NCI-H345 treated with DMSO at 0.1 percent for 48 hours (cell line): ENCODE data around the gene ALDH1A2.
"Not testable (repeated sequence)": the region's sequence is repeated elsewhere in the genome, so short reads cannot be mapped to it uniquely, and the experiment has no call there.

Experiments
- DNase-seq: peaks from one replicate; lab custom pipeline; 2025; ENCODE audit not compliant: unreplicated experiment; lab: John Stamatoyannopoulos, UW

Gene ALDH1A2

DNA sequence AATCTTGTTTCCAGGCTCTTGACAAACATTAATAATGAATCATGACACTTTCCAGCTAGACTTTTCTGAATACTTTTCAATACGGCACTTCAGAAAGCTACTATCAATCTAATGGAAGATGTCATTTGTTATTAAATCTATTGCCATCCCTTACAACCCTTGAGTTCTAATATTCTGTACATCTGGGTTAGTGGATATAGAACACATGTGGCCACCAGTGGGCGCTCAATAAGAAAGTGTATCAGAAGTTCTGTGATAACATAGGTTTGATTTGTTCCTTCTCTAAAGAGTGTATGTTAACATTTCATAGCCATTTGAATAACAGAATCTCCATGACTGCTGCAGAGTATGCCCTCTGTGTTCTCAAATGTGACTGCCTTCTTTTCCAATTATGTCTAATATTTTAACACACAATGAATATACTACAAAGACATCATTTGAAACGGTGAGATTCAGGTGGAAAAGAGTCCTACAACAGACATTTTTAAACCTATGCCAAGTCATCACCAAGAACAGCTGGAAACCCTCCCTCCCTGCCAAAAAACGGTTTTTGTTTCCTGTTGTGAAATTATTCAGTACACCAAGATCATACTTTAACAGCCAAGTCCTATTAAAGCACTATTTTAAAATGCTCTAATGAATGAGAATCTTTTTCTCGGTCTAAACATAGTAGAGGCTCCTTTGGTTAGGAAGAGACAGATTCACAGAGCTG lies 22.2 kb downstream of the ALDH1A2 start:
- no peak for DNase-seq

DNA sequence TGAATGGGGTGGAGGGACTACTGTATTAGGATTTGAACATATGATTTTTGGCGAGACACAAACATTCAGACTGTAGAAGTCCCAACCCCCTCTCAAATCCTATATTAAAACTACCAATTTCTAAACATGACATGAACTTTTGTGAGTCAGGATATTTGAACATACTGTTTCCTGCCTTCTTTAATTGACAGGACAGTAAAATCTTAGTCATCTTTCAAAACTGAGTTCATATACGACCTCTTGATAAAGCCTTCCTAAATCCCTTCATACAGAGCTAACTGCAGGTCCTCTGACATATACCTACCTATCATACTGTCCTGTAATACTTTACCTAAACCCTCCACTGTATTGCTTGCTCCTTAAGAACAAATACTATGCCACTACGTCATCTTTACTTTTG lies 23.5 kb downstream of the ALDH1A2 start:
- DNase-seq = no peak

DNA sequence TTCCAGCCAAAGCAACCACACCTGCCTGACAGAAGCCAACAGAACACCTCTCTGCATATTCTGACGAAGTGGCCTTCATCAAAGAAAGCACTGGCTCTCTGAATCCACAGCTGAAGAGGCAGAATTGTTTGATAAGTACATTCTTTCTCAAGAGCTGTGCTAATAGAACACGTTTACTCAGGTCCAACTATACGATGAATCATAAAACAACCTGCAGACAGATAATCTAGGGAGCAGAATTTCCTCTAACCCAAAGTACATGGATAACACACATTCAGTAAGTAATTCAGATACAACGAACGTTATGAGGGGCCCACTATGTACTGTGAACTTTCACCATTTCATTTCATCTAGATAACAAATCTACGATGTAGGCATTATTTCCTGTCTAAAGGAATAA lies 25.4 kb downstream of the ALDH1A2 start:
- DNase-seq = no peak

DNA sequence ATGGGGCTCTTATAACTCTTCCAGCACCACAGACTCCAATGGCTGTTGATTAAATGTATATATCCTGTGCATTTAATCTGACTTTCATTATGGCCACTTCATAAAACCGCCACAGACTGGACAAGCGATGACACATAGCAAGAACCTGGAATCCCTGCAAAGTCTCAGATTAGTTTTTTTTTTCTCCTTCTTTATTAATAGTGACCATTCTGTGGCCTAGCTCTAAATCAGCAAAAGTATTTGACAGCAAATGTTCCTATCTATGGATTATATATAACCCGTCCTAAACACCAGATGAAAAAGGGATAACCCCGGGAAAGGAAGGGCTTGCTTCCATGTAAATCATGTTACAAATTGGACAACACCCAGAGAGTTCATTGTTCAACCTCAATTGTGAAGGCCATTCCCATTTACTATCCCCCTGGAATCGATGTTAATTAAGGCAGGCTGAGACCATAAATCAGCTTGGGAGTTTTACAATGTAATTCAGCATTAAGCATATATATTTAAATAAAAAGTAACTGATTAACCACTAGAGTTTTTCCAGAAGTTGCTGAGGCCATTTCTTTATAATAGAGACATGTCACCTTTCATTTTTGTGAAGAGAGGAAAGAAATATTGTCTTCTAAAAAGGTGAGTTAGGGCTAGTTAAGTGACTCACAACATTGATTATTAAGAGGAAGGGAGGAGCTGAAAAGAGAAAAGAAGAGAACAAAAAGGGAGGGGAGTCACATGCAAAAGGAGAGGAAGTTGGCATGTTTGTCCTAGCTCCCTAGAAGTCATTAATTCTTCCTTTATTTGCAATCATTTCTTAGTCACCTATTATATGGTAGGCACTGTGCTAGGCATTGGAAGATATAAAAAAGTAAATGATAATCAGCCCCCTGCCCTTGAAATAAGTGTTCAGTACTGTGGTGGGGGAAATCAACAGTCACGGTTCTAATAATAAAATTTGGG lies 26.2 kb downstream of the ALDH1A2 start:
- no peak for DNase-seq

DNA sequence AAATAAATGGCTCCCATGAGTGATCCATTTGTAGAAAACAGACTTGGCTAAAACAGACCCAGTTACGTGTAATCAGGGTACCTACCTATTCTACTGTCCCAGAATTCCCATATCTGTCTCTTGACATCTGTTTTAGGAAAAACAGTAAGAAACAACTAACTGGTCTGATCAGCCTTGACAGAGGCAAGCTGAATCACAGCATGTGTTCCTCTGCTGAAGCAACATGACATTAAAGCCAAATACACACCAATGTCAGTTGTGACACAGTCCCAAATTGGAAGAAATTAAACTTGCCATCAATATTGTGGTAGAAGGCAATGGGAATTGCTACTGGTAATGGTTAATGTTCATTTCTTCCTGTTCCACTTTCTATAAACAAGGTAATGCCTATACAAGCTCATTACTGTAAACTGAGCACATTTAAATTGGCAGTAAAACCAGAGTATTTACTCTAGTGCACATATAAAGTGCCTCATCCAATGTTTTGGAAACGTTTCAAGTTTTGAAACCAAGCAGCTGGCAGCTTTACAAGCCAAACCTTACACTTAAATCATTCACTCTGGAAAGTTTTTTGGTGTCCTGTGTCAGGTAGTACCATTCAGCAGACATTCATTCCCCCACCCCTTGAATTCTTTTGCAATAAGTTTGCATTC lies 27.0 kb downstream of the ALDH1A2 start:
- peak; percentile 35 for DNase-seq

DNA sequence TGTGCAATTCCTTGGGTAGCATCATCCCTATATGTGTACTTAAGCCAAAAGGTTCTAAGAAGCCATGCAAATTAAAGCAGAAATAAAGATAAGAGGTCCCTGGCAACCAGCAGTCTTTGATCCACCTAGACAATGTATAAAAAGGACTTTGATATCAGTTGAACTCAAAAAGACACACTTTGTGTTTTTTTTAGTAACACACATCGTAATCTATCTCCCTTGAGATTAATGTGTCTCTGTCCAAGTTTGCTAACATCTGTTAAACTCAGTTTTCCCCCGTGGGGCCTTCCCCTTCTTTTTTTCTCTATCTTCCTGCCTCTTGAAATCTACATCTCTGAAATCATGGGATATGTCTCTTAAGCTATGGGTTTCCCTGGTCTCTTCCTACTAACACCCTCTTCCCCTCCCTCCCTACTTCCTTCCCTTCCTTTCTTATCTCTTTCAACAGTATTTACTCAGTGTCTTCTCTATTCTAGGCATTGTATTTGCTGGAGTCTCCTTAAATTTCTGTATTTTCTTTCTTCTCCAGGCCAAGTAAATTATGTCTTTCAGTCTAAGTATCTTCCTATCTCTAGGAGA lies 27.7 kb downstream of the ALDH1A2 start:
- DNase-seq = no peak

DNA sequence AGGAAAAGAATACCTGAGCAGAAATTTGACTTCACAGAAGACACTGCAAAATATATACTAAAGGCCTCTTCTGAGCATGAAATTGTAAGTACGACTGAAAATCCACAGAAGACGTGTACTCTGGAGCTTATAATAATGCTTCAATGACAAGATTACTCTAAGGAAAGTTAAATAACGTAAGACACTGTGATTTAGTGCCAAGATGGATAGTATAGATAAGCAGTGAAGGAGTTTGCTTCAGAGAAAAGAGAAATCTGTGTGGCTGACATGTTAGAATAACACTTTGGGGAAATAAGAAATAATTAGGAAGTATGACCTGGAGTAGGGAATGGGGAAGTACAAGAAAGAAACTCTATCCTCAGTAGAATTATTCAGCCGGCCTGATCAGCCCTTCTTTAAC lies 28.9 kb downstream of the ALDH1A2 start:
- no peak for DNase-seq

DNA sequence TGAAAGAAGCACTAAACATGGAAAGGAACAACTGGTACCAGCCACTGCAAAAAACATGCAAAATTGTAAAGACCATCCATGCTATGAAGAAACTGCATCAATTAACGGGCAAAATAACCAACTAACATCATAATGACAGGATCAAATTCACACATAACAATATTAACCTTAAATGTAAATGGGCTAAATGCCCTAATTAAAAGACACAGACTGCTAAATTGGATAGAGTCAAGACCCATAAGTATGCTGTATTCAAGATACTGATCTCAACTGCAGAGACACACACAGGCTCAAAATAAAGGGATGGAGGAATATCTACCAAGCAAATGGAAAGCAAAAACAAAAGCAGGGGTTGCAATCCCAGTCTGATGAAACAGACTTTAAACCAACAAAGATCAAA lies 37.1 kb downstream of the ALDH1A2 start:
- DNase-seq = not testable (repeated sequence)

DNA sequence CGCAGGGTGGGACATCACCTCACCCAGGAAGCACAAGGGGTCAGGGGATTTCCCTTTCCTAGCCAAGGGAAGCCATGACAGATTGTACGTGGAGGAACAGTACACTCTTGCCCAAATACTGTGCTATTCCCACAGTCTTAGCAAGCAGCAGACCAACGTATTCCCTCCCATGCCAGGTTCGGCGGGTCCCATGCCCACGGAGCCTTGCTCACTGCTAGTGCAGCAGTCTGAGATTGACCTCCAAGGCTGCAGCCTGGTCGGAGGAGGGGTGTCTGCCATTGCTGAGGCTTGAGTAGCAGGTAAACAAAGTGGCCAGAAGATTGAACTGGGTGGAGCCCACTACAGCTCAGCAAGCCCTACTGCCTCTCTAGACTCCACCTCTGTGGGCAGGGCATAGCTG lies 39.0 kb downstream of the ALDH1A2 start:
- no peak for DNase-seq

DNA sequence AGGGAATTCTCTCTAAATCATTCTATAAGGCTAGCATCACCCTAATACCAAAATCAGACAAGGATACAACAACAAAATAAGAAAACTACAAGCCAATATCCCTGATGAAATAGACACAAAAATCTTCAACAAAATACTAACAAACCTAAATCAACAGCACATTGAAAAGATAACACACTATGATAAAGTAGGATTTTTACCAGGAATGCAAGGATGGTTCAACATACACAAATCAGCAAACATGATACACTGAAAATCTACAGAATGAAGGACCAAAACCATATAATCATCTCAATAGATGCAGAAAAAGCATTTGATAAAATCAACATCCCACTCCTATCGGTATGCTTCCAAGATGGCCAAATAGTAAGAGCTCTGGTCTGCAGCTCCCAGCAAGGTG lies 39.5 kb downstream of the ALDH1A2 start:
- DNase-seq = no peak

DNA sequence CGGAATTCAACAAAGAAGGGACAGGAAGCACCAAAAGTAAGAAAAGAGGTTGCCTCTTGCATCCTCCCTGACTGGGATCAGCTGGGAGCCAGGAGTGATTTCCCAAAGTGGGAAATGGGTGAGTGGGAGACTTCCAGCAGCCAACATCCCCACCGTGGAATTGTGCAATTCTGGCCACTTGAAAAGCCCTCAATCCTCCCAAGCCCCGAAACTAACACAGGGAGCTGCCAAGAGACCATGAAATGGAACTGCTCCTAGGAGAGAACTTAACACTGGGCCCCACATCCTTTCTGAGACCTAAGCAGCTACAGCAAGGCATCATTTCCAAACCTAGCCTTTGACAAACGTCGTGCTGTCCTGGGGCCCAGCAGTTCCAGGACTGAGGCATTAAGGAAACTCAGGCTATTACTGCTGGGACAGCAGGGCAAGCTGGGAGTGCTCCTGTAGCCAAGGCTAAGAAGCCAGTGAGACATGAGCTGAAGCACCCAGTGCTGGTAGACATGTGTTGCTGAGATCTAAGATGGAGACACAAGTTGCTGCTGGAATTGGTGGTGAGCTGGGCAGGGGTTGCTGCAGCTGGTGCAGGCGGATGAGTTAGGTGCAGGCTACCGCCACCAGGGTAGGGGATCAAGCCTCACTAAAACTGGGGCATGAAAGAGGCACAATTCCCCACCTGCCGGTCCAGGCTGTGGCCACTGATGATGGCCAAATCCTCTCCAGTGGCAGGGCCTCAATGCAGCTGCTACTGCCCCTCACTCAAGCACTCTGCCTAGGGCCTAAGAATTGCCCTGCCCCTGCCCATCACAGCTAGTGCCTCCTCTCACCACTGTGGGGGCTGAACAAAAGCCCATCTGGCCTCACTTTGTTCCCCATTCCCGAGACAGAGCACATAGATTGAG lies 43.9 kb downstream of the ALDH1A2 start:
- no peak for DNase-seq

DNA sequence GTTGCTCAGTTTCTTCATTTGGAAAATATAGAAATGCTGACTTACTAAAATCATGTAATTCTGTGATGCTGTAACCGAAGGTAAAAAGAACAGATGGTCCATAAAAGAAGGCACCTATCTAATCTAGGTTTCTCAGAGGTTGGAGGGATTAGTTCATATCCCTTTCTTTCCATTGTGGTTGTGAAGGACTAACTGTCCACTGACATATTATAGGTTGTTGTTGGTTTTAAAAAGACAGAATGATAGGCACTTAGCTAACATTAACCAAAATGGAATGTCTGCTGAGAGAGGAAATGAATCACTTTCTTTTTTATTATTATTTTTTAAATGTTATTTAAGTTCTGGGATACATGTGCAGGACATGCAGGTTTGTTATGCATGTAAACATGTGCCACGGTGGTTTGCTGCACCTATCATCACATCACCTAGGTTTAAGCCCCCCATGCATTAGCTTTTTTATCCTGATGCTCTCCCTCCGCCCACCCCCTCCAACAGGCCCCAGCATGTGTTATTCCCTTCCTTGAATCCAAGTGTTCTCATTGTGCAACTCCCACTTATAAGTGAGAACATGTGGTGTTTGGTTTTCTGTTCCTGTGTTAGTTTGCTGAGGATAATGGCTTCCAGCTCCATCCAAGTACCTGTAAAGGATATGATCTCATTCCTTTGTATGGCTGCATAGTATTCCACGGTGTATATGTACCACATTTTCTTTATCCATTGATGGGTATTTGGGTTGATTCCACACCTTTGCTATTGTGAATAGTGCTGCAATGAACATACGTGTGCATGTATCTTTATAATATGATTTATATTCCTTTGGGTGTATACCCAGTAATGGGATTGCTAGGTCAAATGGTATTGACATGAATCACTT lies 45.8 kb downstream of the ALDH1A2 start:
- no peak for DNase-seq

DNA sequence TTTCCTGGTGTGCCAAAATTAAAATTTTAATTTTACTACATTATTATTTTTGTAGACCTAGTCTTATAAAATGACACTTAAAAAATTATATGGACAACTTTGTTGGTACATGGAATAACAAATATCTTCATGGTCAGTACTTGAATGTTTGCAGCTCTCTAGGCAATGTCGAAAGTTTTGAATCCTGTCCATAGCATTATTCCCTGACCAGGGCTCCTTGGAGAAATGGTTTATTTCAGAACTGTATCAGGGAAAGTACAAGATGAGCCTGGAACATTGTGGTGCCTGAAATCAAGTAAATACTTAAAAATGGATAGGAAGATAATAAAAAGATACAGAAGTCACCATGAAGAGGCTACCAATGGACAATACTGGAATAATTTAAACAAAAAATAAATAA lies 47.6 kb downstream of the ALDH1A2 start:
- no peak for DNase-seq

DNA sequence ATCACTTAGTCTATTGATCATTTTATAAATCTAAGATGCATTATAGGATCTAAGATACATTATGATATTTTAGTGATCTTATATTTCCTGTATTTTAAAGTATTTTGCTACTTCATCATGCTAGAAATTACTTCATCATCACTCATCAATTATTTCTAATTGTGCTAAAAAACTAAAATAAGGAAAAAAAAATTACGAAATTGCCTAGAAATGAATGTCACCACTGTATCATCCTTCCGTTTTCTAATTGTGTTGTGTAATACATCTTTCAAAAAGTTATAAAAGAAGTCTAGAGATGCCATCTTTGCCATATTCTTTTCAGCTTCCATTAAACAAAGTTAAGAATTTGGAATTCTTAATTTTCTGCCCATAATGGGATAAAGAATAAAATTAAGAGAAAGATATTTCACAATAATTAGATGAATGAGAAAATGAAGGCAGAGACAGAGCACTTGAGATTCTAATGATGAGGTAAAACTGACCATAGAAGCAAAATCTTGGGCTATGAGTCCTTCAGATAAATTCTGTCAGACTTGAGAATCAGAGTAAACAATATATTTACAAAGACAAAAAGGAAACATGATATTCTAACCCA lies 48.8 kb downstream of the ALDH1A2 start:
- no peak for DNase-seq

DNA sequence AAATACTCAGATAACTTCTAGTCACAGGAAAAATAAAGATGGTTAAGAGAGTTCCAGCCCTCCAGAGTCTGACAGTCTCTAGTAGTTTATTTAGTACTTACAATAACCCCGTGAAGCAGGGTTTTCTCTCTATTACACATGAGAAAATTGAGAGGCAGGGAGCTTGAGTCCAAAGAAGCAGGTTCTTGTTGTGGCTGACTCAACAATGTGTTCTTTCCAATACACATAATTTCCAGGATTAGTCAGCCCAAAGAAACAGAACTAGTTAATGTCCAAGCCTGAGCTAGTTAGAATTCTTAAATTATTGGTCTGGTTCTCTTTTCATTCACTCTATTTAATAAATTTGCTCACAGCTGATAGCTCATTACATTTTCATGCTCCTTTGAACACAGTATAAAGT lies 49.9 kb downstream of the ALDH1A2 start:
- DNase-seq = no peak

DNA sequence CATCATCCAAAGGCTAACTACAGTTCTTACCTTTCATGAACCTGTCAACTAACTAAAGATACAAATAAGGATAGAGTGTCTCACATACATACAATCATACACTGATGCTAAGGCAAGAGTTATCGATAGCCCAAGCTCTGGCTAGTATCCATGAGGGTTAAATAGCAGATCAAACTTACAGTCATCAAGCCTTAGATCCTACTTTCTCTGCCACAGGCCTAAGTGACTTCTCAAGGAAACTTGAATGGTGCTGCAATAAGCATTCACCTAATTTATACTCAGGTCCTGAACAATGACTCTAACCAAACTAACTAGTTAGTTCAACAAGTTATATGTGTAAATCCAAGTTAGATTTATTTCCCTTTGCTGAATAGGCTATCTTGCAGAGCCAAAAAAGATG lies 51.0 kb downstream of the ALDH1A2 start:
- no peak for DNase-seq

DNA sequence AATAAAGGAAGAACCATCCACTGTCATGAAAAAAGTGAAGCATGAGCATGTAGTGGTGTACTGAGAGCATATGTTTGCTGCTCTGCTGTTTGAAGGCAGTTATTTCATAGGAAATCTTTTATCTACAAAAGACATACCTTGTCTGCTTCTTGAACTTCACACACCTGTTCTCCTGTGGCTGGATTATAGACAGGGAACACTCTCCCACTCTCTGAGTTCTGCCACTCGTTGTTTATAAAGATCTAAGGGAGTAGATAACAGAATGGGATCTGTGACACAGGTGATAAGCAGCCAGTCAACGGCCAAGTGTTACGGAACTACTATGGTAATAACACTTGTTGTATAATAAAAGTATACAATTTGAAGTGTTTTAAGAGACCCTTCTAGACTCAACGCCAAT lies 51.5 kb downstream of the ALDH1A2 start:
- DNase-seq = no peak

DNA sequence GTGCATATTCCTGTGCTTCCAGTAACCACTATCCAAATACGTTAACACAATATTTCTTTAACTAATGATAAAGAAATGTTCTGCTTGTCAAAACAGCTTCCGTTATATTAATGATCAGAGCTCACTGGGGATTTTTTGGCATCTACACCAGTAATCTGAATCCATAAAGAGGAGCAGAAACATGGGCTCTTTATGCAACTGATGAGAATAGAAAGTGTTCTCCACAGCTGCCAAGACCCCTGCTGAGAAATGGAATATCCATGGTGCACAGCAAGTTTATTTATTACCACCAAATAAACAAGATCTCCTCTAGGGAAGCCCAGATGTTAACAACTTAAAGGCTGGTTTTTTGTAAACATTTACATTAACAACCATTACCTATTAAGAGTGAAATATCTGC lies 54.5 kb downstream of the ALDH1A2 start:
- peak; percentile 22 for DNase-seq

DNA sequence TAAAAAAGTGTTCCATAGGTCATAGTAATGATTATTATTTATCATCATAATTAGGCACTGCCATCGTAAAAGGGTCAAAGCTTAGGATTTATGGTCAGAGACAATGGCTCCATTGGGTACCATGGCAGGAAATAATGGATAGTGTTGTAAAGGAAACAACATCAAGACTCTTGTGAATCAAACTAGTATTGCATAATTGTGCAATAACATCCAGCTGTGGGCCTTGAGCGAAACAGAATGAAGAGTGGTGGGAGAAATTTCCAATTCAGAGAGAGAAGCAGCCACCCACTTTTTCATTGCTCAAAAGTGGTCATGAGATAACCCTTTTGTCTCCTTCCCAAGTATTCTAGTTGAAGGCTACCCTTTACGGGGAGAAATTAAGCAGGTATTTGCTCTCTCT lies 61.7 kb downstream of the ALDH1A2 start:
- no peak for DNase-seq
